Umbilical cord (tissue), 2 donors: ENCODE results near the gene MR1. TPM values are rescaled to one million over a fixed set of nuclear protein-coding genes. Genes with fewer than 3 reads are reported as not detected.
"Not testable (repeated sequence)": the region's sequence is repeated elsewhere in the genome, so short reads cannot be mapped to it uniquely, and the experiment has no call there.

Source experiments
- DNase-seq: peaks from one replicate; pipeline ENCODE4 v3.0.0-alpha.2; 2015; ENCODE audit warnings: low spot score
- total RNA-seq: library from RNA; depleted of rRNA; stranded (reverse); fragments of >200 nt; gene quantifications from one replicate; pipeline ENCODE4 v1.2.3, GENCODE V29; 2014; ENCODE audit warnings: low replicate concordance; ENCODE audit not compliant: insufficient read depth

MR1 gene
- total RNA-seq, 1 donor from 2014 or later, result 11.3 TPM

DNA sequence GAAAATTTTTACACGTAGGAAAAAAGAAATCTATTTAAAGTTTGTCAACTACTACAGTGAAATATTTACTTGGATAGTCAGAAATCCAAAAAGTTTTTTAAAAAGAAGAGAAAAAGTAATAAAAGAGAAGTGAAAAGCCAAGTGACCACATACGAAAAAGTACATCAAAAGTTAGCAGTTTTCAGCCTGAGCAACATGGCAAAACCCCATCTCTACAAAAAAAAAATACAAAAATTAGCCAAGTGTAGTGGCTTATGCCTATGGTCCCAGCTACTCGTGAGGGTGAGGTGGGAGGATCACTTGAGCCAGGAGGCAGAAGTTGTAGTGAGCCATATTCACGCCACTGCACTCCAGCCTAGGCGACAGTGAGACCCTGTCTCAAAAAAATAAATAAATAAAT, 5.2 kb upstream of the MR1 start:
- DNase-seq, result no peak

DNA sequence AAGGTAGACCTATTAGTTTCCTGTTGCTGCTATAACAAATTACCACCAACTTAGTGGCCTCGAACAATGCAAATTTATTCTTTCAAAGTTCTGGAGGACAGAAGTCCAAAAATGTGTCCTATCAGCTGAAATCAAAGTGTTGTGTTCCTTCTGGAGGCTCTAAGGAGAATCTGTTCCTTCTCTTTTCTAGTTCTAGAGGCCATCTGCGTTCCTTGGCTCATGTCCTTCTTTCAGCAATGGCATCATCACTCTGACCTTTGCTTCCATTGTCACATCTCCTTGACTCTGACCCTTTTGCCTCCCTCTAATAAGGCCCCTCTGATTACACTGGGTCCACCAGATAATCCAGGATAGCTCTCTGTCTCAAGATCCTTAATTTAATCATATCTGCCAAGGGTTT, 1.2 kb upstream of the MR1 start:
- no peak for DNase-seq

DNA sequence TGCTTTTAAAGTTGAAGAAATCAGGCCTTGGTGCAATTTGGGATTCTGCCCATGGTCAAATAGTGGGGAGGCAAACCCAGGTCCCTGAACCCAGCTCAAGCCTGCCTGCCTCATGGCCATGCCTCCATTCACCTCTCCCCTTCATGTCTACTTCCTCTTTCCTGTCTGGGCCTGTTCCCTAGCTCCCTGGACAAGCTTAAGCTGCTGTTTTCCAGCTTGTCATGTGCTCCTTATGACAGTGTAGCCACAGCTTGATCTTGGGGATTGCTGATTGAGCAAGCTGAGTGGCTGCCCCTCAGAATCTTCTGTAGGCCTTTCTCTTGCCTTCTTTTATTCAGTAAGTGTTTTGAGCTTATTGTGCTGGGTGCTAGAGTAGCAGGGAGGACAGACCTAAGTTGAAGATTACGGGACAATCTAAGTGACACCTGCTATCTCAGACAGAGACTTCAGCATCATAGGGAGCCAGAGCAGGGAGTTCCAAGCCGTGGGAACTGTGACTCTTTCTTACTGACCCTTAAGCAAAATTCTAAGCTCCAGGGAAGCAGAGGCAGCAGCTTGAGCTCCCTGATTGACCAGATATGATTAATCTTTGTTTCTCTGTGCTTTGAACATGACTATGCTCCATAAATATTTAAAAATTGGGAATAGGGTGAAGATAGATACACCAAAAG, 520 bp upstream of the MR1 start:
- peak; percentile 77 for DNase-seq

DNA sequence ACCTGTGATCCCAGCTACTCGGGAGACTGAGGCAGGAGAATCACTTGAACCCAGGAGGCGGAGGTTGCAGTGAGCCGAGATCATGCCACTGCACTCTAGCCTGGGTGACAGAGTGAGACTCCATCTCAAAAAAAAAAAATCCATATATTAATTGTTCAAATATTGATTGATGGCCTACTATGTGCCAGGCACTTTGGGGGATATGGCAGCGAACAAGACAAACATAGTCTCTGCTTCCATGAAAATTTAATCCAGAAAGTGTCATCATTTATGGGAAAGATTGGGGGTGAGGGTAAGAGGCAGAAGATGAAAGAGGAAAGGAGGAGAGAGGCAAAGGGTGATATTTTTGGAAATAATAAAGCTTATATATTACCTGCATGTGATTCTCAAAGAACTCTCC, 1.4 kb downstream of the MR1 start:
- not testable (repeated sequence) for DNase-seq

DNA sequence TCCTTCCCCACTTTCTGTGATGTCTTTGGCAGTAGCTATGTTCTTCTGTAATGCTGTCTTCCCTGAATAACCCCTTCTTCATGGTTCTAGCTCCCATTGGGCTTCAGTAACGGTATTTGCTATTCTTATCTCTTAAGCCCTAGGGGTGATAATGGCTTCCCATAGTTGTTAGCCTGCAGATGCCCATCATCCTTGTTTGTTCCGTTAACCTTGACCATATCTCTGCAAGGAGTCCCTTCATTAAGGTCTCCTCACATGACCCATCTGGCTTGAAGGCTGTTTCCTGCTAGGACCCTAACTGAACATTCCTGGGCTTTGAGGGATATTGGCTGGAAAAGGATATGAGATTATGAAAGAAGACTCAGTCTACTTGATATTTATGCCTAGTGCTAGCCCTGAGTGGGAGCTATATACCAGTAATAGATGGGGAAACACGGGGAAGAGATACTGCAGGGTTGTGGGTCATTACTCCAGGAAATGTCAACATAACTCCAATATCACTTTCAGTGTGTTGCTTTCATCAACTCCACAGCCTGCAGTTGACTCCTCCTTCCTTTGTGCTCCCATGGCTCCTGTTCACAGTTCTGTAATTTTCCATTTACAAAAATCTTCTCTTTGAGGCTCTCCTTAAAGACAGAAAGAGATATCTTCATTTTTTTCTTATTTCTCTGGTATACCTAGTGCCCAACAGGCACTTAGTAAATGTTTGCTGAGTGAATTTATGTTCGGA, 2.5 kb downstream of the MR1 start:
- DNase-seq, result no peak

DNA sequence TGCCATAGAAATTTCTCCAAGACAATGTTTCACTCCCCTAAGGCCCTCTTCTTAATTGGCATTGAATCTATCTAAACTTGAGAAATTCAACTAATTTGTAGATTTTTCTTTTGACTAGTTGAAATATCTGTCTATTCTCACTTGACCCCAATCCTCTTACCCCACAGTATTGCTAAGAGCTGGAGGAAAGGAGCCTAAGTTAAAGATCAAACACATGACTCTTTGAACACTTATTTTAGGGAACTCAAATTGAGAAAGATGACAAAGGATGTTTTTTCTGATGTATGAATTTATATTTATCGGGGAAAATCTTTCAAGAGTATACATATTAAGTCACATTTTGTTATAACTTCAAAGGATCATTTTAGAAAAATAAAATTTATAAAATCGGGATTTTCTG, 3.6 kb downstream of the MR1 start:
- DNase-seq, result no peak

DNA sequence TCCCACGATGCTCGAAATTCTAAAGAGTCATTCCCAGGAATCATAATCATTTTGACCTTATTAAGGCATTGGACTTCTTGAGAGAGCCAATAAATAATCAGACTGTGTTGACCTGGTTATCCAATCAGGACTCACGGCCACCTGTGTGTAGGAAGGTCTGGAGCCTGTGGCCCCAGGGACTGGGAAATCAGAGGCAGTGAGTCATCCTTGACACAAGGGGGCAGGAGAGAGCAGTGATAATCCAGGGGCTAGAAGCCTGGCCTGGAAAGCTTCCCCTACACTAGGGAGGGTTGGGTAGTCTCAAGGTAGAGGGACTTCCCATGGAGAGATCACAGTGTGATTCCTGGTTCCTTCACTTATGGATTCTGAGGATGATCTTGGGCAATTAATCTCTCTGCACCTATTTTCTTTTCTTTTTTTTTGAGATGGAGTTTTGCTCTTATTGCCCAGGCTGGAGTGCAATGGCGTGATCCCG, 4.7 kb downstream of the MR1 start:
- DNase-seq, result no peak

DNA sequence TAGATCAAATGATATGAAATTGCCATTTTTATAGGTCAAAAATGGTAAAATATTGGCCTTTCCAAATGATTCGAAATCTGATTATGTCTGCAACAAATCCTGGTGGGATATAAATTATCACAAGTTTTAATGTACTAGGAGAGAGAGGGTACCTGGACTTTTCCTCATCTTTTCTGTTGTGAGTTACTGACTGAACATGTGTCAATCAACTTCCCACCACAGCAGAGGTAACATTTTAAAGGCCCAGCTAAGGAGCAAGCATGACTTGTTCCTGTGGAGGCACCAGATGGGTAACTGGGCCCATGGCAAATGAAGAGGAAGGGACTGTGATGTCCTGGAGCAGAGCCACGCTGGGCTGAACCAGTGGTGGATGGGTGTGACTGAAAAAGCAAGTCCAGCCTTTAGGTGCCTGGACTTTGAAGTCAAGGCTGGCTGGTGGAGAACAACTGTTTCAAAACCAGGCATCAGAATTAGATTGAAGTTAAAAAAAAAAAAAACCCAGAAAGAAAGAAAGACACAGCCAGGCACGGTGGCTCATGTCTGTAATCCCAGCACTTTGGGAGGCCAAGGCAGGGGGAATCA, 6.6 kb downstream of the MR1 start:
- no peak for DNase-seq

DNA sequence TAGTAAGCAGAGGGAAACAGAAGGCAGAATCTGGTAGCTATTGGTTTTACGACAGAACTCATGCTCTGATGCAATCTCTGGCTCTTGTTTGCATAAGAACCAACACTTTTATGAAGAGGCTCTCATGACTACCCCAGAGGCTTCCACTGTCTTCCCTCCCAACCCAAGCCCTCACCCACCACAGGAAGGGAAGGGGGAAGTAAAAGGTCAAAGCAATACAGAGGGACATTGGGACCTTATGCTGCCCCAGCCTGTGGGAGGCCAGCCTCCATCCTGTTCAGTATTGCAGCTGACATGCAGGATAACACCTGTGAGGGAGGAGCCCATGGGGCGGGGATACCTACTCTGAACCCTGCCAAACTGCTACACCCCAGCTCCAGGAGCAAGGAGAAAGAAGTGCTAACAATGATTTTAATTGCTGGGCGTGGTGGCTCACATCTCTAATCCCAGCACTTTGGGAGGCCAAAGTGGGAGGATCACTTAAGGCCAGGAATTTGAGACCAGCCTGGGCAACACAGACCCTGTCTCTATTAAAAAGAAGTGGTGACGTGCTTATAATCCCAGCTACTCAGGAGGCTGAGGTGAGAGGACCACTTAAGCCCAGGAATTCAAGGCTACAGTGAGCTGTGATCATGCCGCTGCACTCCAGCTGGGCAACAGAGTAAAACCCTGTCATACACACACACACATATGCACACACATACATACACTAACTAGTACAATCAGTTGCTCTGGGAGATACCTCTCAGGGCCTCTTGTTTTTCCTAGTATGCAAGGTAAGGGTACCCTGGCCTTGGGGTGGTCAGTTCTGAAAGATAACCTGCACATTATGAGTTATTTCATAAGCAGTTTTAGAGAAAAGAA, 9.5 kb downstream of the MR1 start:
- DNase-seq, result no peak

DNA sequence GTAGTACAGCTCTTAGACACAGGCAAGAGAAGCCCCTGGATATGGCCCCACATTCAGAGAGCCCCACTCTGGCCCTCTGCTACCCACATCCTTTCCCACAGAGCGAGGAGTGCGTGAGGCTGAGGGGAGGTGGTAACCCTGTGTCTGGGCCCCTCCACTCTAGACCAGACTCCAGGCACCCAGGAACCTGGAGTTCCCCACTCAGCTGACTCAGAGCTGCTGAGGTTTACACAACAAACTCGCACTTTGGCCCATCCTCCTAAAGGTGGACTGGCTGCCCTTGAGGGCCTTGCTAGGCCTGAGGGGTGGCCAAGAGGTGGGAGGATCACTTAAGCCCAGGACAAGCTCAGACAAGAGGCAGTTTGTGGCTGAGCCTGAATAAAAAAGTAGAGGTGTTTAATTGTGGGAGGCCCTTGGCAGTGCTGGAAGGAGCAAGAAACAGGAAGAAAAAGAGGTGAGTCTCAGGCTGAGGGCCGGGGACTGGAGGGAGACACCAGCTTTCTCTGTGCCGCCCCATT, 10.7 kb downstream of the MR1 start:
- peak; percentile 19 for DNase-seq

DNA sequence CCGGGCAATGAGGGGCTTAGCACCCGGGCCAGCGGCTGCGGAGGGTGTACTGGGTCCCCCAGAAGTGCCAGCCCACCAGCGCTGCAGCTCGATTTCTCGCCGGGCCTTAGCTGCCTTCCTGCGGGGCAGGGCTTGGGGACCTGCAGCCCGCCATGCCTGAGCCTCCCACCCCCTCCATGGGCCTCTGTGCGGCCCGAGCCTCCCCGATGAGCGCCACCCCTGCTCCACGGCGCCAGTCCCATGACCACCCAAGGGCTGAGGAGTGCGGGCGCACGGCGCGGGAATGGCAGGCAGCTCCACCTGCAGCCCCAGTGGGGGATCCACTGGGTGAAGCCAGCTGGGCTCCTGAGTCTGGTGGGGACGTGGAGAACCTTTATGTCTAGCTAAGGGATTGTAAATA, 12.2 kb downstream of the MR1 start:
- not testable (repeated sequence) for DNase-seq

DNA sequence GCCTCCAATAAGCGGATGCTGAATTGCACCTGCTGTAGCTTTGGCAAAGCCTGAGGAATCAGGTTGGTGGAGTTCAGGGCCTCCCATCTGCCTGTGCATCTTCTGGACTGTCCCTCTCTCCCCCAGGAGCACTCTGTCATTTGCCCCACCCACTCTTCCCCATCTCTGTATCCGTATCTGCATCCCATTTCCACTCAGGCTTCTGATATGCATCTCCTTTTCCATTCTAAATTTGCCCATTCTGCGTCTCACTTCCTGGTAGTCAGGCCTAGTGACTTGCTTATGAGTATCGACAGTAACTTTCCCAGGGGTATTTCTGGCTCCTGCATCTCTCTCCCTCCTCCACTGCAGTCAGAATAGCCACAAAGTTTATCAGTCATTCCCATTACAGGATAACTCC, 15.6 kb downstream of the MR1 start:
- no peak for DNase-seq

DNA sequence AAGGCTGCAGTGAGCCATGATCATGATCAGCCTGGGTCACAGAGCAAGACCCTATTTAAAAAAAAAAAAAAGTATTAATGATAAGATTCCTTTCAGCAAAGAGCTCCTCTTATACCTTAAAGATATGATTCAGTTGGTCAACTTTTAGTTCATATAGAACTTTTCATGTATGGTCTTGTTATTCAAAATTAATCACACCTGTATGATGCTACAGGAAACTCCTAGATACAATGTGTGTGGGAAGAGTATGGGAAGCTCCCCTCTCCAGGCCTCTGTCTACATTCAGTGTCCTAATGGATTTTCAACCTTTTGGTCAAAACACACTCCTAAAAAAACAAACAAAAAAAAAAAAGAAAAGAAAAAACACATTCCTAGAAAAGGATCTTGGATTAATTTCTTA, 17.1 kb downstream of the MR1 start:
- DNase-seq, result no peak

DNA sequence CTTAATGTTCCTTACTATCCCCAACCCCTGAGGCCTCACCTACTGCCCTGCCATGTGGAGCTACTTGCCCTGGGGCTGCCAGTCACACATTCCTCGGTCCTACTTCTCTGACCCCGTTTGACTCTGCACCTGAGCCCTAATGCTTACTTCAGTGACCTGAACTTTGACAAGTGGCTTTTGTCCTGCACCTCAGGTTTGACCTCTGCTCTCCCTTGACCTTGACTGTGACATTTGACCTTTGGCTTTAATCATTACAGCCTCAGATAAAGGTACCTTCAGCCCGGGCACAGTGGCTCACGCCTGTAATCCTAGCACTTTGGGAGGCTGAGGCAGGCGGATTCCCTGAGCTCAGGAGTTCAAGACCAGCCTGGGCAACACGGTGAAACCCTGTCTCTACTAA, 22.8 kb downstream of the MR1 start:
- no peak for DNase-seq

DNA sequence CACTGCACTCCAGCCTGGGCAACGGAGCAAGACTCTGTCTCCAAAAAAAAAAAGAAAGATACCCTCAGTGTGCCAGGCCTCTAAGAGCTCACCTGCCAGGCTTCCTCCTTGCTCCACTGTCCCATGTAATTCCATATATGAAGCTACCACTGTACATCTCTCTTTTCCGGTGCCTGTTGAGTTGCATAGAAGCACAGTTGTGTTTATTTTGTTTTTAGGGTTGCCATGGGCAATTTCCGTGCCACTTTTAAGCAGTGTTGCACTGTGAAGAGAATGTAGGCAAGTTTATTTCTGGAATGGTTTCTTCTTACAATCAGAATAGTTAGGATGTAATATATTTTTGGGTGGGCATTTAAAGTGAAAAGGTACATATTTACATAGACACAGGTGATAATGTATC, 23.3 kb downstream of the MR1 start:
- DNase-seq, result no peak

DNA sequence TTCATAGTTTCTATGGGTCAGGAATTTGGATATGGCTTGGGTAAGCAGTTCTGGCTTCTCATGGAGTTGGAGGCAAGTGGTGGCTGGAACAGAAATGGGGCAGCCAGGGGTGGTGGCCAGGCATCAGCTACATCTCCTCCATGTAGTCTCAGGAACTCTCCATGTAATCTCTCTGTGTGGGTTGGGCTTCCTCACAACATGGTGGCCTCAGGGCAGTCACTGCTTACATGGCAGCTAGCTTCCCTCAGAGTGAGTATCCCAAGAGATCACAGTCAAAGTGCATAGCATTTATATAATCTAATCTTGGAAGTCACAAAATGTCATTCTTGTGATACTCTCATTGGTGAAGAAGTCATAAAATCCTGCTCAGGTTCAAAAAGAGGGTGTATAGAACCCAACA, 25.7 kb downstream of the MR1 start:
- DNase-seq, result no peak

DNA sequence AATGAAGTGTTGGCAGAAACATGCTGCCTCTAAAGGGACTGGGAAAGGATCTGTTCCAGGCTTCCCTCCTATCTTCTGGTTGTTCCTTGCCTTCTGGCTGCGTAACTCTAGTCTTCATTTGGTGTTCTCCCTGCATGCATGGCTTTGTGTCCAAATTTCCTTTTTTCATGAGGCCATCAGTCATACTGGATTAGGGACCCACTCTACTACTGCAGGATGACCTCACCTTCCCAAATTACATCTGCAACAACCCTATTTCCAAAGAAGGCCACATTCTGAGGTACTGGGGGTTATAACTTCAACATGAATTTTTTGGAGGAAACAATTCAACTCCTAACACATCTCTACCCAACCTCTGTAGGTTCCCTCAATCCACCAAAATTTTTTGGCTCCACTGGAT, 26.3 kb downstream of the MR1 start:
- DNase-seq, result no peak

DNA sequence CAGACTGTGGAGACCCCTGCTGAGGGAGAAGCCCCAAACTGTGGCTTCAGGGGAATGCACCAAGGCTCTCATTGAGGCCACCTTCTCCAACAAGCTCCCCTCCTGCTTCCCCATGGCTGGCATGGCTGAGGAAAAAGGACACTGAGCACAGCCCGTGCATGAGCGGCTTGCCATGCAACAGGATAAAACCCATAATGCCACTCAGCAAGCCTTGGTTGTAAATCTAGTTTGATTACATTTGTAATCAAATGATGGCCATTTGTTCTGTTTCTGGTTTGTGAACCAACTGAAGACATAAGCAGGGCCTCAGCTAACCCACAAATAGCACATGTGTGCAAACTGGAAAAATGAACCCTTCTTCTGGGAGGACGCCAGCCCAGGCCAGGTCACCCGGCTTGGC, 27.2 kb downstream of the MR1 start:
- DNase-seq, result not testable (repeated sequence)

DNA sequence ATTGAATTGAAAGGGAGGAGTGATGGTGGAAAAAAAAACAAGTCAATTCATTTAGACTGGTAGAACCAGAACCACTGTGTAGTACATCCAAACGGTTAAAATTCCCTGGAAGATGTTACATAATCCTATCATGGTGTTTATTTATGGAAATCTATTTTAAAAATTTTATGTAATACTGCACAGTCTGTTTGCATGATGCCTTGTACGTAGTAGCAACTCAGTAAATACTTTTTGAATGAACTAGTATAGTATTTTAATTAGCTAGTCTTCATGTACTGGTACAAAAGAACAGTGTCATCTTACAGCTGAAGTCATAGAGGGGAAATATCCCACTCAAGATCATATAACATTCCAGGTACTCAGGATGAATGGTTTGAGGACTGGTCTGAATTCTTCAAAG, 27.7 kb downstream of the MR1 start:
- no peak for DNase-seq

DNA sequence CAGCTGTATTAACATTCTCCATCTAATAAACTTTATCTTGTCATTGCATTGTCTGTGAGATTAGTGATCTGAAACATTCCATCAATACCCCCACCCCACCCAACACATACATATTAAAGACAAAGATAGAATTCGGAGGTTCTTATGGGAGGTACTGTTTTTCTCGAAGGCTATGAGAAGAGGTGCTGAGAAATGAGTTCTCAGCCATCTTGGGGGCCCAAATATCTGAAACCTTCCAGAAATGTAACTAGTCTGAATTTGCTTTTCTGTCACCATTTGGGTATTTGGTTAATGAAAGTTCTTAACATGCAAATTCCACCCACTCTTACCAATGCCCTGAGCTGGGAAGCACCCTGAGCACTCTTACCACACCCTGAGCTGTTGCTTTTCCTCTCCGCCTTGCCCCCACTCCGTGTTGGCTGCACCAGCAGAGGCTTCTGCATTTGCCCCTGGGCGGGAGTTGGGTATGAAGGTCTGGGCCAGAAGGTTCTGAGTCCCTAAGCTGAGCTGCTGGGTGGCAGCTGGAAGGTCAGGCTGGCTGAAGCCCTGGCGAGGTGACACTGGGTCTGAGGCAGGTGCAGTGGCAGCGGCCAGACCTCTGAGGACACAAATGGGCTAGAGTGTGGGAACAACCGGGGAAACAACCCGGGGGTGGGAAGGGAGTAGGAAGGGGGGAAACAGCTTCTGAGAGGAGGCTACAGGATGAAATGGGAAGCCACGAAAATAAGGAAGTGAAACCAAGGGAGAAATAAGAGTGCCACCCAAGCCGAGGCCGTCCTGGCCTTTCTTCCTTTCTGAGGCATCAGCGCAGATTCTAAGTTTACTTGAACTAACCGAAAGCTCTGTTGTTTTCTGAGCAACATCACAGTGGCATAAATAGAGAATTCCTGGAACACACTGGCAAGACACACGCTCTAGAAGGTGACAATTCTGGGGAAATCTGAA, 28.4 kb downstream of the MR1 start:
- peak; percentile 16 for DNase-seq
